ENCODE measurements around the gene CHRNA3.
A peak's percentile ranks its signal among the peaks of the same experiment; 100 is the strongest.

CHRNA3 gene

GRCh38 chr15:78635346-78635745, 14.6 kb upstream of the CHRNA3 start:
- no peak for DNase-seq

GRCh38 chr15:78634210-78635145, 13.7 kb upstream of the CHRNA3 start:
- DNase-seq = no peak

GRCh38 chr15:78633348-78633747, 12.6 kb upstream of the CHRNA3 start:
- no peak for DNase-seq

- DNase-seq = no peak
Observed at GRCh38 chr15:78630886-78631633, 10.3 kb upstream of the CHRNA3 start.

- DNase-seq = no peak
Observed at GRCh38 chr15:78629716-78630065, 8.9 kb upstream of the CHRNA3 start.

- no peak for DNase-seq
Observed at GRCh38 chr15:78629031-78629715, 8.4 kb upstream of the CHRNA3 start.

GRCh38 chr15:78628227-78628626, 7.4 kb upstream of the CHRNA3 start:
- no peak for DNase-seq

GRCh38 chr15:78627348-78627747, 6.6 kb upstream of the CHRNA3 start:
- DNase-seq = no peak

GRCh38 chr15:78626381-78626995, 5.7 kb upstream of the CHRNA3 start:
- no peak for DNase-seq

- DNase-seq = no peak
Observed at GRCh38 chr15:78625606-78626280, 4.9 kb upstream of the CHRNA3 start.

GRCh38 chr15:78624651-78625590, 4.1 kb upstream of the CHRNA3 start:
- DNase-seq = no peak

- DNase-seq = no peak
Observed at GRCh38 chr15:78623786-78624497, 3.1 kb upstream of the CHRNA3 start.

- no peak for DNase-seq
Observed at GRCh38 chr15:78621810-78622402, 1.1 kb upstream of the CHRNA3 start.

- no peak for DNase-seq
Observed at GRCh38 chr15:78620021-78620526, 722 bp downstream of the CHRNA3 start.

- DNase-seq = no peak
Observed at GRCh38 chr15:78619022-78619950, 1.5 kb downstream of the CHRNA3 start.

GRCh38 chr15:78618490-78618934, 2.3 kb downstream of the CHRNA3 start:
- DNase-seq = peak; percentile 73

GRCh38 chr15:78618064-78618463, 2.7 kb downstream of the CHRNA3 start:
- DNase-seq = no peak

- DNase-seq = no peak
Observed at GRCh38 chr15:78617516-78617915, 3.3 kb downstream of the CHRNA3 start.

GRCh38 chr15:78617076-78617475, 3.7 kb downstream of the CHRNA3 start:
- no peak for DNase-seq
